SIG-M5 (cell line): Measurements from ENCODE around the gene ZMIZ1.

Source experiments
- DNase-seq: peaks from one replicate; lab custom pipeline; 2025; lab: John Stamatoyannopoulos, UW

Gene ZMIZ1

GRCh38 chr10:79079490-79080355, 11.0 kb downstream of the ZMIZ1 start:
- no peak for DNase-seq

GRCh38 chr10:79081353-79082034, 12.7 kb downstream of the ZMIZ1 start:
- no peak for DNase-seq

- no peak for DNase-seq
Observed at GRCh38 chr10:79082035-79082373, 13.2 kb downstream of the ZMIZ1 start.

- DNase-seq: no peak
Observed at GRCh38 chr10:79082631-79083596, 14.1 kb downstream of the ZMIZ1 start.

- DNase-seq: peak; percentile 47
Observed at GRCh38 chr10:79084012-79084971, 15.5 kb downstream of the ZMIZ1 start.

- DNase-seq: no peak
Observed at GRCh38 chr10:79084972-79085597, 16.3 kb downstream of the ZMIZ1 start.

- DNase-seq: no peak
Observed at GRCh38 chr10:79086822-79087221, 18.1 kb downstream of the ZMIZ1 start.

GRCh38 chr10:79087721-79088120, 19.0 kb downstream of the ZMIZ1 start:
- no peak for DNase-seq

- no peak for DNase-seq
Observed at GRCh38 chr10:79088176-79088575, 19.4 kb downstream of the ZMIZ1 start.

GRCh38 chr10:79088613-79089355, 20.0 kb downstream of the ZMIZ1 start:
- no peak for DNase-seq

- DNase-seq: no peak
Observed at GRCh38 chr10:79089632-79090031, 20.9 kb downstream of the ZMIZ1 start.

- DNase-seq: no peak
Observed at GRCh38 chr10:79090134-79090803, 21.5 kb downstream of the ZMIZ1 start.

GRCh38 chr10:79092292-79092896, 23.6 kb downstream of the ZMIZ1 start:
- no peak for DNase-seq

- DNase-seq: no peak
Observed at GRCh38 chr10:79093658-79094411, 25.1 kb downstream of the ZMIZ1 start.

- no peak for DNase-seq
Observed at GRCh38 chr10:79094412-79095175, 25.8 kb downstream of the ZMIZ1 start.

- no peak for DNase-seq
Observed at GRCh38 chr10:79095316-79095715, 26.6 kb downstream of the ZMIZ1 start.

GRCh38 chr10:79096514-79096913, 27.7 kb downstream of the ZMIZ1 start:
- DNase-seq: no peak
